H1 (cell line): Measurements from ENCODE around the gene NHERF2. TPM values are rescaled to one million over a fixed set of nuclear protein-coding genes. Genes with fewer than 3 reads are reported as not detected.

ENCODE experiments used
- CTCF ChIA-PET: fragments of 300-600 bp; sonication (Branson Sonifier 250); formaldehyde crosslinking; loops from one replicate; lab custom pipeline; 2021; ENCODE audit not compliant: partially characterized antibody; lab: Charles Lee
- POLR2A ChIA-PET: fragments of 300-600 bp; sonication (Branson Sonifier 250); formaldehyde crosslinking; loops from one replicate; lab custom pipeline; 2021; ENCODE audit warnings: inconsistent platforms; ENCODE audit not compliant: partially characterized antibody; lab: Charles Lee
- DNase-seq, 2 experiments: peaks; one replicate each; pipeline versions ENCODE4 v3.0.0 to v3.0.0-alpha.2; 2010 to 2022; ENCODE audit warnings: low spot score in 2 of 2, low read depth in 1 of 2, mixed read lengths in 1 of 2
- FAIRE-seq: peaks from 2 replicates; lab custom pipeline; 2011; peaks lifted over from hg19 to GRCh38; lab: Jason Lieb, UNC
- H2AFZ ChIP-seq: 2 replicates; pipeline ENCODE4 v1.8.1; 2012; ENCODE audit warnings: low read length, inconsistent platforms
- H2AK5ac ChIP-seq: 2 replicates; pipeline ENCODE4 v1.6.1; 2013; ENCODE audit warnings: low read depth, low read length
- H2BK120ac ChIP-seq: replicated peaks from 2 replicates; pipeline ENCODE3; 2013; ENCODE audit warnings: low read depth, low read length, inconsistent platforms
- H2BK12ac ChIP-seq: 2 replicates; pipeline ENCODE4 v1.6.1; 2013; ENCODE audit warnings: low read depth, low read length
- H2BK15ac ChIP-seq: 2 replicates; pipeline ENCODE4 v1.6.1; 2013; ENCODE audit warnings: low read length
- H2BK20ac ChIP-seq: 2 replicates; pipeline ENCODE4 v1.6.1; 2013; ENCODE audit warnings: low read length
- H2BK5ac ChIP-seq: 2 replicates; pipeline ENCODE4 v1.6.1; 2013; ENCODE audit warnings: low read depth, low read length
- H3K14ac ChIP-seq: 2 replicates; pipeline ENCODE4 v1.6.1; 2013; ENCODE audit warnings: inconsistent platforms; ENCODE audit not compliant: insufficient read length
- H3K18ac ChIP-seq: 2 replicates; pipeline ENCODE4 v1.6.1; 2013; ENCODE audit warnings: low read length; ENCODE audit errors: extremely low read depth
- H3K23ac ChIP-seq: 2 replicates; pipeline ENCODE4 v1.6.1; 2013; ENCODE audit warnings: inconsistent platforms; ENCODE audit not compliant: insufficient read length
- H3K23me2 ChIP-seq: 2 replicates; pipeline ENCODE4 v1.6.1; 2013; ENCODE audit warnings: low read depth, low read length
- H3K27ac ChIP-seq: 2 replicates; pipeline ENCODE4 v1.6.1; 2011; ENCODE audit warnings: low read depth, low read length, inconsistent platforms
- H3K27me3 ChIP-seq, 4 experiments: replicated peaks in 1 of 4; 1 replicate in 1 of 4; 2 replicates in 3 of 4; pipeline versions ENCODE4 v1.6.1 to v1.8.1; 2011 to 2013; ENCODE audit warnings: low read length in 3 of 4, mild to moderate bottlenecking in 3 of 4, inconsistent platforms in 2 of 4, mixed read lengths in 2 of 4, moderate library complexity in 1 of 4; ENCODE audit not compliant: control insufficient read depth in 3 of 4, insufficient read depth in 3 of 4; ENCODE audit errors: extremely low read depth in 1 of 4
- H3K36me3 ChIP-seq, 4 experiments: 2 replicates each; pipeline versions ENCODE4 v1.6.1 to v1.8.1; 2011 to 2013; ENCODE audit warnings: mild to moderate bottlenecking in 4 of 4, low read length in 3 of 4, moderate library complexity in 2 of 4, control low read depth in 1 of 4, inconsistent platforms in 1 of 4; ENCODE audit not compliant: insufficient read depth in 4 of 4, control insufficient read depth in 2 of 4
- H3K4ac ChIP-seq: replicated peaks from 2 replicates; pipeline ENCODE3; 2013; ENCODE audit warnings: low read length, low read depth, mixed read lengths, inconsistent platforms; ENCODE audit not compliant: insufficient read length
- H3K4me1 ChIP-seq, 4 experiments: replicated peaks in 1 of 4; 1 replicate in 1 of 4; 2 replicates in 3 of 4; pipeline versions ENCODE4 v1.6.1 to v1.8.1; 2011 to 2013; ENCODE audit warnings: low read length in 3 of 4, inconsistent platforms in 2 of 4, mixed read lengths in 1 of 4; ENCODE audit not compliant: insufficient read depth in 4 of 4, control insufficient read depth in 3 of 4
- H3K4me2 ChIP-seq, 2 experiments: 2 replicates each; pipeline versions ENCODE4 v1.6.1 to v1.8.1; 2011 to 2013; ENCODE audit warnings: low read depth in 2 of 2, low read length in 2 of 2, control low read depth in 1 of 2, inconsistent platforms in 1 of 2, mild to moderate bottlenecking in 1 of 2; ENCODE audit not compliant: insufficient read depth in 1 of 2
- H3K4me3 ChIP-seq, 4 experiments: fragments of 200-600, 300-600 bp in 1 of 4; sonication (generic), shearing (Covaris generic), sonication (Bioruptor Twin) in 1 of 4; 2 replicates each; pipeline versions ENCODE4 v1.5.1 to v1.8.1; 2011 to 2016; ENCODE audit warnings: low read length in 4 of 4, low read depth in 3 of 4, control low read depth in 2 of 4, inconsistent platforms in 2 of 4, mild to moderate bottlenecking in 2 of 4, mixed read lengths in 1 of 4, moderate library complexity in 1 of 4; ENCODE audit not compliant: insufficient read depth in 2 of 4; ENCODE audit errors: extremely low read depth in 1 of 4
- H3K56ac ChIP-seq: replicated peaks from 2 replicates; pipeline ENCODE3; 2013; ENCODE audit warnings: low read depth, mild to moderate bottlenecking, mixed read lengths, low read length, inconsistent platforms; ENCODE audit not compliant: insufficient read length
- H3K79me1 ChIP-seq: 2 replicates; pipeline ENCODE4 v1.6.1; 2013; ENCODE audit warnings: low read depth, low read length, control low read depth
- H3K79me2 ChIP-seq, 2 experiments: 2 replicates each; pipeline versions ENCODE4 v1.6.1 to v1.8.1; 2012 to 2013; ENCODE audit warnings: low read length in 2 of 2, mild to moderate bottlenecking in 2 of 2, inconsistent platforms in 1 of 2; ENCODE audit not compliant: insufficient read depth in 2 of 2, control insufficient read depth in 1 of 2
- H3K9ac ChIP-seq, 4 experiments: replicated peaks in 1 of 4; 1 replicate in 1 of 4; 2 replicates in 3 of 4; pipeline versions ENCODE4 v1.6.1 to v1.8.1; 2011 to 2013; ENCODE audit warnings: low read depth in 3 of 4, low read length in 3 of 4, control low read depth in 2 of 4, mild to moderate bottlenecking in 2 of 4, moderate library complexity in 2 of 4, inconsistent platforms in 1 of 4; ENCODE audit errors: extremely low read depth in 1 of 4
- H3K9me3 ChIP-seq, 2 experiments: 2 replicates each; pipeline versions ENCODE4 v1.6.1 to v1.8.1; 2012 to 2013; ENCODE audit warnings: mild to moderate bottlenecking in 2 of 2, moderate library complexity in 2 of 2, control low read depth in 1 of 2, inconsistent platforms in 1 of 2, low read depth in 1 of 2, low read length in 1 of 2, mixed read lengths in 1 of 2; ENCODE audit not compliant: insufficient read depth in 2 of 2
- H4K20me1 ChIP-seq, 2 experiments: replicated peaks in 1 of 2; 2 replicates each; pipeline versions ENCODE3 to v1.8.1; 2011 to 2013; ENCODE audit warnings: inconsistent platforms in 2 of 2, low read length in 2 of 2, mild to moderate bottlenecking in 1 of 2; ENCODE audit not compliant: insufficient read depth in 2 of 2, control insufficient read depth in 1 of 2
- H4K5ac ChIP-seq: 2 replicates; pipeline ENCODE4 v1.6.1; 2013; ENCODE audit warnings: low read length, low read depth, mixed read lengths, inconsistent platforms; ENCODE audit not compliant: insufficient read length
- H4K8ac ChIP-seq: 2 replicates; pipeline ENCODE4 v1.8.0; 2013; ENCODE audit warnings: mild to moderate bottlenecking, moderate library complexity, low read length, inconsistent platforms; ENCODE audit not compliant: insufficient read depth; ENCODE audit errors: extremely low read depth
- H4K91ac ChIP-seq: replicated peaks from 2 replicates; pipeline ENCODE3; 2013; ENCODE audit warnings: low read length, mixed read lengths, inconsistent platforms; ENCODE audit not compliant: insufficient read length
- SP4 ChIP-seq: IDR thresholded peaks from 2 replicates; pipeline ENCODE4 v1.6.1; 2012; ENCODE audit warnings: low read length, inconsistent platforms
- WGBS, 2 experiments: shearing (Covaris generic) in 1 of 2; methylation state at CpG; one replicate each; pipeline versions ENCODE4 v1.1.6 to v1.1.7; 2013 to 2015; ENCODE audit warnings: low lambda C conversion rate in 2 of 2, mixed read lengths in 2 of 2, inconsistent platforms in 1 of 2, low coverage in 1 of 2, missing lambda C conversion rate in 1 of 2; ENCODE audit not compliant: insufficient replicate concordance in 2 of 2, insufficient coverage in 1 of 2, insufficient read length in 1 of 2; ENCODE audit errors: extremely low coverage in 1 of 2, missing lambda C conversion rate in 1 of 2; 5-methylcytosine and 5-hydroxymethylcytosine counted together
- polyA plus RNA-seq, 7 experiments: library from polyadenylated mRNA; depleted of rRNA in 3 of 7; stranded (reverse) in 5 of 7; unstranded in 2 of 7; fragments of >200 nt in 5 of 7; fragments of 200-250 nt in 2 of 7; gene quantifications; 1 replicate in 5 of 7; 2 replicates in 1 of 7; 4 replicates in 1 of 7; pipeline versions ENCODE4 v1.2.1 to v1.2.3, GENCODE V29; 2011 to 2013; ENCODE audit warnings: missing spikeins in 2 of 7, mixed read lengths in 2 of 7
- total RNA-seq: library from RNA; stranded (reverse); fragmentation: NEBNext Ultra II Directional; extraction: Animal tissue kit (Norgen Biotek cat#: 25700); gene quantifications from 2 replicates; pipeline ENCODE4 v1.2.1, GENCODE V29; 2021

The NHERF2 gene
- total and polyA plus RNA-seq, 2 of the 8 experiments (the other 6 are each of a cell fraction or from before 2014, with no cell fraction given) = 13.9 to 19.3 TPM

DNA sequence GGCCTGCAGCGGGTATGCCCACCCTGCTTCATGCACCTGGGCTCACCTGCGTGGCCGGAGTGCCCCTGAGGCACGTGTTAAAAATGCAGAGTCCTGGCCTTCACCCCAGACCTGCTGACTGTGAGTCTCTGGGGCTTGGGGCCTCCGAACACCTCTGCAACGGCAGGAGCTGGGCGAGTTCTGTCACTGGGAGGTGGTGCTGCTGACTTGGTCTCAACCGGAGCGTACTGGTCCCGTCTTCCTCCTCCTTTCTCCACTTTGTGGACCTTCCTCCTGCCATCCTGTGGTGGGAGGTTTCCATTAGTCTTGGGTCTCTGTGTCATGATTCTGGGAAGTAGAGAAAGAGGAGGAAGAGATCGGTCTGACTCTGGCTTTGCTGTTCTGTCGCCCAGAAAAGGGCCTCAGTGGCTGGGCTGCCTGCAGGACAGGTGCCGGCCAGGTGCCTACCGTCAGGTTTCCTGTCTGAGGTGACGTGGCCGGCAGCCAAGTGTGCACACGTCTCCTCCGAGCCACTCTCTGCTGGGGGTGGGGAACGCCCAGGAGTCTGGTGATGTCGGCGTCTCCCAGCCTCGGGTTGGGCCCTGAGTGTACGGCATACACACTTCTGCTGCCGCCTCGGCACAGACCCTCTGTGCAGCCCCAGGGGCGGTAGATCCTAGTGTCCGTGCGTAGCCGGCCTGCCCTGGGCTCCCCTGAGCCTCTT lies 28.0 kb downstream of the NHERF2 start:
- no peak overlapping the region for H4K91ac ChIP-seq
- H3K27me3 ChIP-seq = no peaks in the 10 kb centered on the region
- no peak overlapping the region for H2BK20ac ChIP-seq
- H3K23me2 ChIP-seq = no peaks in the 10 kb centered on the region
- no peak overlapping the region for H3K4me2 ChIP-seq
- H2AK5ac ChIP-seq = no peak overlapping the region
- no peak overlapping the region for H2BK15ac ChIP-seq
- peaks cover 0 to 5% (median 4%) of the 10 kb centered on the region in 4 experiments; a peak in 3 of 8 replicates for H3K36me3 ChIP-seq
- no peak overlapping the region for H2BK5ac ChIP-seq
- H4K20me1 ChIP-seq = peaks cover 2 to 8% of the 10 kb centered on the region in 2 experiments
- H3K79me2 ChIP-seq = no peaks in the 10 kb centered on the region
- H3K23ac ChIP-seq = no peak overlapping the region
- POLR2A ChIA-PET = interaction anchor here (2.0 kb wide), 1 partner anchor 54 kb away, joined by 5 read pairs; no protein-coding TSS in a partner anchor
- H4K5ac ChIP-seq = no peak overlapping the region
- no peak for FAIRE-seq
- H3K56ac ChIP-seq = no peak overlapping the region
- no peak overlapping the region for H3K14ac ChIP-seq
- H3K4me3 ChIP-seq = no peak overlapping the region
- no peak for TF ChIP-seq SP4
- TF ChIP-seq, all 59 proteins: peak for 0
- Histone ChIP-seq H3K9me3 (no peaks in the 10 kb centered on the region), H2AFZ (no peak overlapping the region), H2BK12ac (no peak overlapping the region), H3K18ac (no peak overlapping the region), H3K79me1 (0 out of 2 replicates have a peak, but pooled peaks cover 2% of the 10 kb centered on the region), H4K8ac (no peak overlapping the region), H3K27ac (no peak overlapping the region), H3K9ac (no peak overlapping the region), H3K4ac (no peak overlapping the region), H2BK120ac (no peak overlapping the region), H3K4me1 (no peaks in the 10 kb centered on the region)
- WGBS, 2 experiments = 93% methylated on average over 24 of the region's 29 CpGs; no CpG with 5 or more reads in 1 of the 2 experiments
- CTCF ChIA-PET = interaction anchor here (1.2 to 2.3 kb wide), 3 partner anchors 10 to 85 kb away, joined by 4 to 6 read pairs (median 5); no protein-coding TSS in a partner anchor
- no peak for DNase-seq
